ENCODE results near the gene ARHGAP18. TPM values are rescaled to one million over a fixed set of nuclear protein-coding genes. Genes with fewer than 3 reads are reported as not detected.

Gene ARHGAP18
- total RNA-seq, 1 donor from 2014 or later: 5.9 TPM

DNA sequence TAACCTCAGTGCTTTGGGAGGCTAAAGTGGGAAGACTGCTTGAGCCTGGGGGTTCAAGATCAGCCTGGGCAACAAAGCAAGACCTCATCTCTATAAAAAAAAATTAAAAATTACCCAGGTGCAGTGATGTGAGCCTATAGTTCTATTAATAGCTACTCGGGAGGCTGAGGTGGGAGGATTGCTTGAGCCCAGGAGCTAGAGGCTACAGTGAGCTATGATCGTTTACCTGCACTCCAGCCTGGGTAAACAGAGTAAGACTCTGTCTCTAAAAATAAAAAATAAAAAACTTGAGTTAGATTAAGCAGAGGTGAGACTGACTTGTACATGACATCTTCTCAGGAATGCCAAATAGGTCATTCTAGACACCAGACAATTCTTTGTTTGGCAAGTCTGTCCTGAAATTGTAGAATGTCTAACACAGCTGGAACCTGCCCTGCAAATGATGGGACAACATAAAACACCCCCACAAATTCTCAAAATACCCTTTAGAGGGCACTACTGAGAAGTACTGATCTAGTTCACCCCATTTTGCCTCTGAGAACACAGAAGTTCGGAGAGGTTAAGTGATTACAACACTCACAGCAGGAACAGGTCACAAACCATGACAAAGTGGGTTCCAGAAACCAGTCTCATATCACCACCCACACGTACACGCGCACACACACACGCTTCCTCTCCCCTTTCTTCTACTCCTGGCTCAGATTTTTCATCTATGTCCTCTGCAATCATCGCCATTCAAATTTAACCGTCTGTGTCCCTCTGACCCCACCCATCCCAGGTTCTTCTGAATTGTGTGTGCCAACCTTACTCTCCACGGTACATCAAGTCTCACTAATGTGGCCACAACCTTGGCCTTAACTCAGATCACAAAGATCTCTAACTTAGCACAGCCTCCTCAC, 38.3 kb downstream of the ARHGAP18 start:
- Mint-ChIP-seq H3K27me3 (ENCODE audit: low read depth) (no peaks in the 10 kb centered on the region), H3K36me3 (ENCODE audit: low read depth) (no peaks in the 10 kb centered on the region), H3K4me3 (ENCODE audit: low read depth) (peak overlapping the region; percentile 61), H3K9me3 (no peaks in the 10 kb centered on the region), H3K27ac (peak overlapping the region; percentile 90), H3K4me1 (ENCODE audit: low read depth) (peaks cover 49% of the 10 kb centered on the region)
- intact Hi-C loops (cut with micrococcal nuclease): loop anchor here (1.0 to 10.0 kb wide), 13 partner anchors 25 to 951 kb away; partner anchors contain the start of gene ARHGAP18
- peak; percentile 48 for DNase-seq (ENCODE audit: low spot score)

DNA sequence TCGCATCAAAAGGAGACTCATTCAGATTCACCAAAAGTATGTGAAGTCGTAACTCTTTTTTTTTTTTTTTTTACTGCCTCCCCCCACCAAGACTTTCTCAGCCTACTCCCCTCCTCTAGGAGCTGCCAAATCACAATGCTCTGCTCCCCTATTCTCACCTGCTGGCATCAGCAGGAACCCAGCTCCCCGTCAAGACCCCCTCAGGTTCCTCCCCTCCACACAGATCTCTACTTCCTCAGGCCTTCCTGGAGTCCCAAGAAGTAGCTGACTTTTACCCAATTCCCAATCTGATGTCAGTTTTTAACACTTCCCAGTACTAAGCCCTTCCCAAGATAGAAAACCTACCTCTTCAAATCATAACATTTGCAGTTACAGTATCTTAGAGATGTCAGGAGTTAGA, 39.3 kb downstream of the ARHGAP18 start:
- Mint-ChIP-seq H3K9me3 (no peaks in the 10 kb centered on the region), H3K4me1 (ENCODE audit: low read depth) (peaks cover 45% of the 10 kb centered on the region), H3K27ac (no peak overlapping the region), H3K36me3 (ENCODE audit: low read depth) (no peaks in the 10 kb centered on the region), H3K4me3 (ENCODE audit: low read depth) (no peak overlapping the region), H3K27me3 (ENCODE audit: low read depth) (no peaks in the 10 kb centered on the region)
- DNase-seq (ENCODE audit: low spot score): no peak
- intact Hi-C loops (cut with micrococcal nuclease): loop anchor here (1.0 to 10.0 kb wide), 5 partner anchors 60 to 952 kb away; no protein-coding TSS in a partner anchor

DNA sequence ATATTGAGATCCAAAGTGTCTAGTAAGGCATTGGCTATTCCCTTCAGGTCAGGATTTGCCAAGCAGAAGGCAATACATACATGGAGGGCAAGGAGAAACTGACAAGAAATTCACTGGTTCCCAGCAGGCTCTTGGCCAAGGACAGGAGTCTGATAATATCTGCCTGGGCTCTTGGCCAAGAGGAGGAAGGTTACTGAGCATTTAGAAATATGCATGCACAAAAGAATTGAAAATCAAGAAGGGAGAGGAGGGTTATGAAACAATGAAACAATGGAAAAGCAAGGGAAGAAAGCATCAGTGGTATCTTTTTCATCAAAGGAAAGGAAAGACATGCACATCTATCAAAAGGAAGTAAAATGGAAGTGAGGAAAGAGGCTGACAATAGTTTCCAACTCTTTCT, 42.4 kb downstream of the ARHGAP18 start:
- no peak for DNase-seq (ENCODE audit: low spot score)
- H3K4me1 Mint-ChIP-seq (ENCODE audit: low read depth): peaks cover 30% of the 10 kb centered on the region

DNA sequence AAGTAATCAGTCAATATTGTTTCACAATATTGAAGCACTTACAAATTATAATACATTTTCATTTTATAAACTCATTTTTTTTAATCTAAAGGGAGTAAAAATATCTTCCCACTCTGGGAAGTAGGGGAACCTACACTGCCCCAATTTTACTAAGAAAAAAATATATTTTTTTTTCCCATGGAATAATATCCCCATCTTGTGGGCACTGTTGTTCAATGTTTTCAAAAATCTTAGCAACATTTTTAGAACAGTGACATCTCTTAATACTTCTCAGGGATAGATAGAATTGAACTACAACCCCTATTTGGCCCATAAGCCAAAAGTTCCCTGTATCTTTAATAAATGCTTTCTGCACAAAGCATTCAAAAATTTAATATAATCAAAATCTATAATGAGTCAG, 42.9 kb downstream of the ARHGAP18 start:
- Mint-ChIP-seq H3K36me3 (ENCODE audit: low read depth) (no peaks in the 10 kb centered on the region), H3K27me3 (ENCODE audit: low read depth) (no peaks in the 10 kb centered on the region), H3K27ac (no peak overlapping the region), H3K9me3 (no peaks in the 10 kb centered on the region), H3K4me1 (ENCODE audit: low read depth) (peaks cover 27% of the 10 kb centered on the region), H3K4me3 (ENCODE audit: low read depth) (no peak overlapping the region)
- intact Hi-C loops (cut with micrococcal nuclease): no loop called here
- DNase-seq (ENCODE audit: low spot score): no peak

More for the DNA sequence above, 42.4 kb downstream of the ARHGAP18 start:
- H3K27me3 Mint-ChIP-seq (ENCODE audit: low read depth): no peaks in the 10 kb centered on the region
- no peak overlapping the region for H3K27ac Mint-ChIP-seq
- H3K9me3 Mint-ChIP-seq: no peaks in the 10 kb centered on the region
- no peaks in the 10 kb centered on the region for H3K36me3 Mint-ChIP-seq (ENCODE audit: low read depth)
- H3K4me3 Mint-ChIP-seq (ENCODE audit: low read depth): no peak overlapping the region
- intact Hi-C loops (cut with micrococcal nuclease): no loop called here

DNA sequence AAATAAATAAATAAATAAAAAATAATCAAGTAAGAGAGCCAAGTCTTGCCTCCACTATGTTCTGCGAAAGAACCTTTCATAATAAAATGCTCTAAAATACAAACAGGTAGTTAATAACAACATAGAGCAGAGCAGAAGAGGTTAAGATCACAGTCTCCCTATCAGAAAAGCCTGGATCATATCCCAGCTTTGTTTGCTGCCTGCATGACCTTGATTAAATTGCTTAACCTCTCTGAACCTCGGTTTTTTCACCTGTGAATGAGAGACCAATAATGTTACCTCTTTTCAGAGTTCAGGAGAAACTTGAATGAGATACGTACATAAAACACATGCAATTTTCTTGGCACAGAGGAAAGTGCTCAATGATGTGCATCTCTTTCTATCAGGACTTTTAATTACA, 44.4 kb downstream of the ARHGAP18 start:
- no peak for DNase-seq (ENCODE audit: low spot score)
- Mint-ChIP-seq H3K36me3 (ENCODE audit: low read depth) (no peaks in the 10 kb centered on the region), H3K4me1 (ENCODE audit: low read depth) (peaks cover 18% of the 10 kb centered on the region), H3K27ac (no peak overlapping the region), H3K9me3 (no peaks in the 10 kb centered on the region), H3K27me3 (ENCODE audit: low read depth) (no peaks in the 10 kb centered on the region), H3K4me3 (ENCODE audit: low read depth) (no peak overlapping the region)
- intact Hi-C loops (cut with micrococcal nuclease): no loop called here

DNA sequence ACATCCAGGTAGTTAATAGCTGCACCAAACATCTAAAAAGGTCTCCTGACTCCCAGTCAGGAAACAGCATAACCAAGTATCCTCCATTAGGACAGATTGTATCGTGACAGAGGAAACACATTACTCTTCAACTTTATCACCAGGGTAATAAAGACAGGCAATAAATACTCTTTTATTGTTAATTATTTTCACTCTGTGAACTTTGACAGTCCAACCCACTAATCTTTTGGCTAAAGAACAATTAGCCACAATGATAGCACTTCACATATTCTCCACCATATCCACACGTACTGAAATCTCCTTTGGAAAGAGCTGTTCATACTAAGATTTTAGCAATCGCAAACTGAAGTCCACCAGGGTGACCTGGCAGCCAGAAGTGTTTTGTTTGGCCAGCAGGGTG, 46.4 kb downstream of the ARHGAP18 start:
- DNase-seq (ENCODE audit: low spot score): no peak
- Mint-ChIP-seq H3K4me1 (ENCODE audit: low read depth) (peaks cover 21% of the 10 kb centered on the region), H3K27ac (no peak overlapping the region), H3K27me3 (ENCODE audit: low read depth) (no peaks in the 10 kb centered on the region), H3K9me3 (no peaks in the 10 kb centered on the region), H3K4me3 (ENCODE audit: low read depth) (no peak overlapping the region), H3K36me3 (ENCODE audit: low read depth) (no peaks in the 10 kb centered on the region)
- intact Hi-C loops (cut with micrococcal nuclease): no loop called here

DNA sequence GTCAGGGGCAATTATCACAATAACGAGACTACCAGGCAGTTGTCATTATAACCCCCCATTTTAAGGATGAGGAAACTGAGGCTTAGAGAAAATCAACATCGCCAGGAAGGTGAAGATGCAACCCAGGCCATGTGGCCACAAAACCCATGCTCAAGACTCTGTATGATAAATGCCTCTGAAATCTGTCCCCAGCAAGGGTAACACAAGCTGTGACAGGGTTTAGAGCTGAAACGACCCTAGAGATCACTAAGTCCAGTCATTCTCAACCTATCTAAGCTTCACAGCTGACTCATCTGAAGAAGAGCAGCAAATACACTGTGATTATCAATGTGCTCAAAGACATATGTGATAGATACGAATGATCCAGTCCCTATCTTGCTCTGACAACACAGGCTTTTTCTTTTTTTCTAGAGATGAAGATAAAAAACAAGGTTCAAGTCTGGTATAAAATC, 47.0 kb downstream of the ARHGAP18 start:
- DNase-seq (ENCODE audit: low spot score): no peak
- intact Hi-C loops (cut with micrococcal nuclease): no loop called here
- Mint-ChIP-seq H3K4me3 (ENCODE audit: low read depth) (no peak overlapping the region), H3K9me3 (no peaks in the 10 kb centered on the region), H3K27me3 (ENCODE audit: low read depth) (no peaks in the 10 kb centered on the region), H3K27ac (no peak overlapping the region), H3K36me3 (ENCODE audit: low read depth) (no peaks in the 10 kb centered on the region), H3K4me1 (ENCODE audit: low read depth) (peaks cover 21% of the 10 kb centered on the region)

DNA sequence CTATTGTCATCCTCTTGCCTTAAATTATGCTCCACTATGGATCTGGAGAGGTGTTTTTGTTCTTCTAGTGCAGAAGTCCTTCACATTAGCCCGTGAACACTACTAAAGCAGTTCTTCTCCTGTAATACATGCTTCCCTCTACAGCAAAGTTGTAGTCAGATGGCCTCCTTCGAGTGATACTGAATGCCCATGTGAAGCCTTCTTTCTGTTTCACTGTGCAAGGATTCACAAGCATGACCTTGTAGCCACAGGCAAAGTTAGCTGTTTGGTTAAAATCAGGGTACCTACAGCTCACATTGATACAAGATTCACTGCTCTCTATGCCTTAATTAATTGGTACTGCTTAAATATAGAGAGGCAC, 47.6 kb downstream of the ARHGAP18 start:
- no peaks in the 10 kb centered on the region for H3K27me3 Mint-ChIP-seq (ENCODE audit: low read depth)
- DNase-seq (ENCODE audit: low spot score): no peak
- intact Hi-C loops (cut with micrococcal nuclease): no loop called here

DNA sequence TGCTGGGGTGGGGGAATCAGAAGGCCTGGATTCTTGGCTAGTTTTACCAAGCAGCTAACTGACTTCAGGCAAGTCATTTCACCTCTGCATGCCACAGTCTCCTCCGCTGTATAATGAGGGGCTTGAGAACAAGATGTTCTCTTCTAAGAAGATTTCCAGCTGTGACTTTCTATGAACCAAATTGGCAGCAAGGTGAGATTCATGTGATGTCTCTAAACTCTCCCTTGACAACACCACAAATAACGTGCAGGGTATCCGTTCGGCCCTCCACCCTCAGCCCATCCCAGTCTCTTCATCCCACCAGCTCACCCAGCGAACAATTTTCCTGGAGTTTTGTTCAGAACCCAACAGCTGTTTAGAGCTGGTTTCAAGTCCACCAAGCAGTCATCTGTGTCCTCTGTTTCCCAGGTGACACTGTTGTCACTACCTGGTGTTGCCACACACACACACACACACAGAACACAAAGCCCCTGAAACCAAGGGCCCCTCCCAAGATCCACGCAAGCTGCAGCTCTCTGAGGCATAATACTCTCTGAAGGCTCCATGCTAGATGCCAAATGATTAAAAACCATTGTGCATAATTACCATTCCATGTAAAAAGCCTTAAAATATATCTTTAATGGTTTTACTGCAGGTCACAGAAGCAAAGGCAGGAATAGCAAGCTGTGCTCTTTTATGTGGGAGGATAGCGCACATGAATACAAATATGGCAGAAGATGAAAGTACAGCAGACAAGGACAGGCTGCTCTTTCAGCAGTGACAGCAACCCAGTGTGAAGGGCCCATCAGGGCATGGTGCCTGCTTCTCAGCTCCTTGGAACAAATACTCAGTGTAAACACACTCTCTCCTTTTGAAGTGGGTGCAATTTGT, 48.2 kb downstream of the ARHGAP18 start:
- Mint-ChIP-seq H3K4me1 (ENCODE audit: low read depth) (peaks cover 16% of the 10 kb centered on the region), H3K9me3 (no peaks in the 10 kb centered on the region), H3K4me3 (ENCODE audit: low read depth) (no peak overlapping the region), H3K27me3 (ENCODE audit: low read depth) (no peaks in the 10 kb centered on the region), H3K36me3 (ENCODE audit: low read depth) (no peaks in the 10 kb centered on the region), H3K27ac (no peak overlapping the region)
- intact Hi-C loops (cut with micrococcal nuclease): no loop called here
- DNase-seq (ENCODE audit: low spot score): no peak

More for the DNA sequence above, 47.6 kb downstream of the ARHGAP18 start:
- no peak overlapping the region for H3K4me3 Mint-ChIP-seq (ENCODE audit: low read depth)
- peaks cover 17% of the 10 kb centered on the region for H3K4me1 Mint-ChIP-seq (ENCODE audit: low read depth)
- H3K9me3 Mint-ChIP-seq: no peaks in the 10 kb centered on the region
- no peaks in the 10 kb centered on the region for H3K36me3 Mint-ChIP-seq (ENCODE audit: low read depth)
- H3K27ac Mint-ChIP-seq: no peak overlapping the region

DNA sequence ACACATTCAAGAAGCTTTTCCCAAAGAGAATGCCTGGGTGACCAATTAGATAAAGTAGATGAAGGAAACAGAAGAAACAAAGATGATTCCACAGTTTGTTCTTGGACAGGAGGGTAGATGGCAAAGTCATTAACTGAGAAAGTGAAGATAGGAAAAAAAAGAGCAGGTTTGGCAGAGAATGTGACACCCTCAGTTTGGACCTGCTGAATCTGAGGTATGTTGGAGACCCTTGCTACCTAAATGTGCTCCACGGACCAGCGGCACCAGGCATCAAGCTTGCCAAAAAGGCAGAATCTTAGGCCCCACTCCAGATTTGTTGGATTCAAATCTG, 49.7 kb downstream of the ARHGAP18 start:
- no peaks in the 10 kb centered on the region for H3K27me3 Mint-ChIP-seq (ENCODE audit: low read depth)
- no peak for DNase-seq (ENCODE audit: low spot score)
- H3K36me3 Mint-ChIP-seq (ENCODE audit: low read depth): no peaks in the 10 kb centered on the region
- H3K27ac Mint-ChIP-seq: no peak overlapping the region
- no peak overlapping the region for H3K4me3 Mint-ChIP-seq (ENCODE audit: low read depth)
- intact Hi-C loops (cut with micrococcal nuclease): no loop called here
- H3K4me1 Mint-ChIP-seq (ENCODE audit: low read depth): peaks cover 14% of the 10 kb centered on the region
- no peaks in the 10 kb centered on the region for H3K9me3 Mint-ChIP-seq

DNA sequence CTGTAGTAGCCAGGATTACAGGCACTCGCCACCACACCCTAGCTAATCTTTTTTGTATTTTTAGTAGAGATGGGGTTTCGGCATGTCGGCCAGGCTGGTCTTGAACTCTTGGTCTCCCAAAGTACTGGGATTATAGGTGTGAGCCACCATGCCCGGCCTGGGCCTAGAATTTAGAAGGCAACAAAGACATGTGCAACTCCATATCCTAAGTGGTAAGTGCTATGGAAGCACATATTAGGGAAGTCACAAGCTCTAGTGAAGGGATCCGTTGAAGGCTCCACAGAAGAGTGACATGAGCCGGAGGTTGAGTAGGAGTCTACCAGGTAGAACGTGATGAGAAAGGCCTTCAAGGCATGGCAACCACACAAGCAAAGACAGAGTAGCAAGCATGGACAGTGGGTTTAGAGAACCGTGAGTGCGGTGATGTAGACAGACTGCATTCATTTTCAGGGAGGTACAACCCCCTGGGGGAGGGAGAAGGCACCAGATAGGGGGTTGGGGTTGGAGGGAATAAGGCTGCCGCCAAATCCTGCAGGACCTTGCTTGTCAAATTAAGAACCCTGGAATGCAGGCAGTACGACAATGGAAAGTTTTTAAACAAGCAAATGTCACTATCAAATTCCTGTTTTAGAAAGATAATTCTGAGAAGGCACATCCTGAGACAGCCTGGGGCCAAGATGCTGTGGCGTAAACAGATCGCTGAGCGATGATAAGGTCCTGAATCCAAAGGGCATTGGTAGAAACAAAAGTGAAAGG, 50.2 kb downstream of the ARHGAP18 start:
- Mint-ChIP-seq H3K4me3 (ENCODE audit: low read depth) (no peak overlapping the region), H3K27ac (no peak overlapping the region), H3K36me3 (ENCODE audit: low read depth) (no peaks in the 10 kb centered on the region), H3K4me1 (ENCODE audit: low read depth) (peaks cover 14% of the 10 kb centered on the region), H3K9me3 (no peaks in the 10 kb centered on the region), H3K27me3 (ENCODE audit: low read depth) (no peaks in the 10 kb centered on the region)
- intact Hi-C loops (cut with micrococcal nuclease): no loop called here
- no peak for DNase-seq (ENCODE audit: low spot score)

DNA sequence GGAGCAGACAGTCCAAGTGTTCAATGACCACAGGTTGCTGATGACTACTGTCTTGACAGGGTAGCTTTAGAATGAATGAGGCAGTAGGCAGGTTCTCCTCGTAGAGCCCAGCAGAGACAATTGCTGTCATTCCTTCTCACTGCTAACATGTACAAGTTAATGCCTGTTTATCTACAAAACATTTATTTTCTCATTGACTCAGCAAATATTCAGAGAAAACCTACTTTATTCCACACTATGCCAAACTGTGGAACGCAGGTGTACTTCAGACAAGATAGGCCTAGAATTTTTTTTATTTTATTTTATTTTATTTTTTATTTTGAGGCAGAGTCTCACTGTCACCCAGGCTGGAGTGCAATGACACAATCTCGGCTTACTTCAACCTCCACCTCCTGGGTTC, 50.8 kb downstream of the ARHGAP18 start:
- Mint-ChIP-seq H3K27me3 (ENCODE audit: low read depth) (no peaks in the 10 kb centered on the region), H3K4me3 (ENCODE audit: low read depth) (no peak overlapping the region), H3K9me3 (no peaks in the 10 kb centered on the region), H3K4me1 (ENCODE audit: low read depth) (peaks cover 12% of the 10 kb centered on the region), H3K27ac (no peak overlapping the region), H3K36me3 (ENCODE audit: low read depth) (no peaks in the 10 kb centered on the region)
- no peak for DNase-seq (ENCODE audit: low spot score)
- intact Hi-C loops (cut with micrococcal nuclease): no loop called here
